NB4 (cell line): ENCODE measurements around the gene RHPN2.

Experiments
- CTCF ChIP-seq: IDR thresholded peaks from one replicate; pipeline ENCODE4 v1.5.1; 2012; ENCODE audit warnings: low read depth, low read length
- POLR2A ChIP-seq: IDR thresholded peaks from 2 replicates; pipeline ENCODE4 v1.6.1; 2011; ENCODE audit warnings: mild to moderate bottlenecking; ENCODE audit not compliant: insufficient read length; ENCODE audit errors: extremely low read depth

- TF ChIP-seq POLR2A (no peak), CTCF (no peak)
Measured at GRCh38 chr19:32933571-32933970, 131.1 kb downstream of the RHPN2 start.
